Lung microvascular endothelial cell (primary cell): ENCODE results near the gene NUDT19. TPM values are rescaled to one million over a fixed set of nuclear protein-coding genes. Genes with fewer than 3 reads are reported as not detected.
"Not testable (repeated sequence)": the region's sequence is repeated elsewhere in the genome, so short reads cannot be mapped to it uniquely, and the experiment has no call there.

ENCODE experiments used
- DNase-seq, 2 donors: peaks; one replicate each; pipeline versions ENCODE4 v3.0.0 to v3.0.0-alpha.2; 2010; ENCODE audit warnings: low read depth in 2 of 2
- total RNA-seq: library from RNA; depleted of rRNA; stranded (reverse); fragments of >200 nt; gene quantifications from 2 replicates; pipeline ENCODE4 v1.2.1, GENCODE V29; 2014

Gene NUDT19
- total RNA-seq, 1 donor from 2014 or later: 11.3 TPM

- no peak for DNase-seq
These were observed 16.8 kb downstream of the NUDT19 start for GRCh38 chr19:32708457-32708856.

DNA sequence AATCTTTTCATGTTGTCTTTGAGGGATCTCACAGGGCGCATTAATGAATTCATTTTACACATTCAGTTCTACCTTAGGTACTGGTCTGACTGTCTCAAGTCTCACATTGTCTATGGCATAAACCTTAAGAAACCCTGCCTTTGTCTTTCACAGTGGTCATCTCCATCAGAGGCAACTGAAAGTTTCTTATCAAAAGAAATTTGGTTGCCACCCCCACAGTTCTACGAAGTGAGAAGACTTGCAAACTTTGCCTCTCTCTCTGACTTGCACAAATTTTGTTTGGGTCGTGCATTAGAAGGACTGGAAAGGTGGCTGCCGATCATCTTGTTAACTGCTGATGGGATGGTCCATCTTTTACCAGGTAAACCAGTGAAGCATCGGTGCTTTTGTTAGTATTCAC lies 17.4 kb downstream of the NUDT19 start:
- no peak for DNase-seq

DNA sequence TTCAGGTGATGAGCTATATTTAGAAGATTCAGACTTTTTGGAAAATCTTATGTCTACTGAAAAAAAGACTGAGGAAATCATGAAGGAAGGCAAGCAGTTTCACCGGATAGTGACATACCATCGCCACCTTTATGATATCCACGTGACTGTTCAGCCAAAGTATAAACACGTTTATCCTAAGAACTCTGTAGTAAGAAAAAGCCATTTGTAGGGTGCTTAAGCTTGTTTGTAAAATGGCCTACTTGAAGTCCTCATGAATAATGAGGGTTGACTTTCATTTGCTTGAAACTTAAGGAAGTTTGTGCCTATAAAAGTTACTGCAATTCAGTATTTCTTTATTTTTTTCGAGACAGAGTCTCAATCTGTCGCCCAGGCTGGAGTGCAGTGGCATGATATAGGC lies 20.1 kb downstream of the NUDT19 start:
- no peak for DNase-seq

- not testable (repeated sequence) for DNase-seq
These were observed 24.6 kb downstream of the NUDT19 start for GRCh38 chr19:32716203-32716602.

DNA sequence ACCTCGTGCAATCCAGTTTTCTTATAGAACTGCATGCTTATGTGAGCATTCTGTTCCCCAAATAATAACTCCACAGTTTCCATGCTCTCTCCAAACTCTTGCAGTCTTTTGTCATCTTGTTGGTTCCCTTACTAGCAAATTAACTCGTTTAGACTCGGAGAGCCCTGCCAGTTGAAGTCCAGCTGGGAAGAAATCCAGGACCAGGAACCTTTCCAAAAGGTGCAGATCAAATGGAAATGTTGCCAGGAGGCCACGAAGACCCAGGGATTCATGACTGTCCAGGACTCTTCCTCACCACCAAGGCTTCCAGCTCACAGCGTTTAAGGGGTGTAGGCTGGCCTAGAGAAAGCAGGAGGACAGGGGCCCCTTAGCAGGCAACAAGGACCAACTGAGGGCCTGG lies 25.9 kb downstream of the NUDT19 start:
- DNase-seq: no peak

GRCh38 chr19:32718286-32718685 lies 26.7 kb downstream of the NUDT19 start:
- DNase-seq: no peak

DNA sequence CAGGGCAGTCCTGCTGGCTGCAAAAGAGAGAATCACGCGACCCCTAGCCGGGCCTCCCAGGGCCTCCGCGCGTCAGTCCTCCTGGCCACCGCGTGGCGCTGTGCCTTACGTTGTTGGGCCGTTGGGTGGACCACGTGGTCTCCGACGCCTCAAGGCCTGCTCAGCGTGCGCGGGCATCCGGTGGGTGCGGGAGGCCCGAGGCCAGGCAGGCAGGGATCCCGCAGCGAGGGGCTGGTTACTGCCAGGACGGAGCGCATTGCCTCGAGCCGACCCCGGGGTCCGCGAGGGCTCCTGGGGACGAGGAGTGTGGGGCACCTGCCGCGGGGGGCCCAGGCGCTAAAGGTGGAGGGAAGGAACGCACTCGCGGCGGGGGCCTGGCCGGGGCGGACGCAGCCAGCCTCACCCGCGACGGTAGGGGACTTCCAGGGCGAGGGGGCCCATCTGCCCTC lies 28.0 kb downstream of the NUDT19 start, which contains the start of gene TDRD12:
TSS of gene TDRD12 (plus strand) at position 157 of the 449 bp plus-strand sequence. CDS start 306 bp downstream, outside the sequence.
- no peak for DNase-seq

DNA sequence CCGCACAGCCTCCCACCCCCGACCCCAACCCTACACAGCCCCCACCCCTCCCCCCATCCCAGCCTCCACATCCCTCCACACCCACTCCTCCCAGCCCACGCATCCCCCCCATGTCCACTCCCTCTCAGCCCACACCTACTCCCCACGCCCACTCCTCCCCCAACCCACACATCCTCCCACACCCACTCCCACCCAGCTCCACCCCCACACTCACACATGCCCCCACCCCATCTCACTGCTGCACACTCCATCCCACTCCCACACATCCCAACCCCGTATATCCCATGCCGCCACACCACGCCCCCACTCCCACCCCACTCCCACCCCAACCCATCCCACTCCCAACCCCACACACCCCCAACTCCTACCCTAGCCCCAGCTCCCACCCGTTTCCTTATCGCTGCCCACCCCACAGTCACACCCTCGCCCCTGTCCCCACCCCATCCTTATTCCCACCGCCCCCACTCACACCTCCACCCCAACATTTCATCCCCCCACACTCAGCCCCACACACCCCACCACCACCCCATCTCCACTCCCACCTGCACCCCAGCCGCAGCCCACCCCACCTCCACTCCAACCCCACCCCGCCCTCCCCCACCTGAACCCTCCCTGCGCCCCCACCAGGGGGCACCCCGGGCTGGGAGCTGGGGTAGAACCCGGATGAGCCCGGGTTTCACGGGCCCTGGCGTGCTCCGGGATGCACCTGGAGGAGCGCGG lies 28.8 kb downstream of the NUDT19 start:
- DNase-seq: no peak

DNA sequence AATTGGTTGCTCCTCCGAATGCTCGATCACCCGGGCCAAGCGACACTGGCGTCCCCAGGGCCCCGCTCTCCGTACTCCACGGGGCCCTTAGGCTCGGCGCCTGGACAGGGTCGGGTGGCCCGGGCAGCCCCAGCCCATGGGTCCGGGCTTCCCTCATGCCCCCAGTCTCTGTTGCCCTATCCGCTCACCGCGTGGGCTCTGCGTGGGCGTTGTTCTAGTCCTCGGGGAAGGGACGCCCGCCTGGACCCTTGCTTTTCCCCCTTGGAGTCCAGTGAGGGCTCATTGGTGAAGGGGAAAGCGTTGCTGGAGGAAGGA lies 29.3 kb downstream of the NUDT19 start:
- DNase-seq: no peak

DNA sequence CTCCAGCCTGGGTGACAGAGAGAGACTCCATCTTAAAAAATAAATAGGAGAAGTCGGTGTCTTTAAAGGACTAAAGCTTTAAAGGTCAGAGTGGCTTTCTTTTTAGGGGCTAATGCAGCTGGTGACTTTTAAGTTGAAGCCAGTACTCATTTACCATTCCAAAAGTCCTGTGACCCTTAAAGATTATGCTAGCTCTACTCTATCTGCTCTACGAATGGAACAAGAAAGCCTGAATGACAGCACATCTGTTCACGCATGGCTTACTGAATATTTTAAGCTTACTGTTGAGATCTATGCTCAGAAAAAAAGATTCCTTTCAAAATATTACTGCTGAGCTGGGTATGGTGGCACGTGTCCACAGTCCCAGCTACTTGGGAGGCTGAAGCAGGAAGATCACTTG lies 44.3 kb downstream of the NUDT19 start:
- no peak for DNase-seq

- DNase-seq: no peak
These were observed 51.4 kb downstream of the NUDT19 start for GRCh38 chr19:32743021-32743420.

DNA sequence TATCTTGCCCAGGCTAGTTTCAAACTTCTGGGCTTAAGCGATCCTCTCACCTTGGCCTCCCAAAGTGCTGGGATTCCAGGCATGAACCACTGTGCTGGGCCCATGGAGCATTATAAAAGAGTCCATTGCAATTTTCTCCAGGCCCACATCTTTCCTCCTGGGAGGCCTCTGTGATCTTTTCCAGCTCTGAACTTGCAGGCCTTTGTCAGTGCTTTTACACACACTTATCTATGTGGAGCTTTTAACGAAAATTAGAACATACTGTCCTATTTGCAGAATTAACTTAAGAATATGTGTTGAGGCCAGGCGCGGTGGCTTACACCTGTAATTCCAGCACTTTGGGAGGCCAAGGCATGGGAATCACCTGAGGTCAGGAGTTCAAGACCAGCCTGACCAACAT lies 51.8 kb downstream of the NUDT19 start:
- DNase-seq: no peak

DNA sequence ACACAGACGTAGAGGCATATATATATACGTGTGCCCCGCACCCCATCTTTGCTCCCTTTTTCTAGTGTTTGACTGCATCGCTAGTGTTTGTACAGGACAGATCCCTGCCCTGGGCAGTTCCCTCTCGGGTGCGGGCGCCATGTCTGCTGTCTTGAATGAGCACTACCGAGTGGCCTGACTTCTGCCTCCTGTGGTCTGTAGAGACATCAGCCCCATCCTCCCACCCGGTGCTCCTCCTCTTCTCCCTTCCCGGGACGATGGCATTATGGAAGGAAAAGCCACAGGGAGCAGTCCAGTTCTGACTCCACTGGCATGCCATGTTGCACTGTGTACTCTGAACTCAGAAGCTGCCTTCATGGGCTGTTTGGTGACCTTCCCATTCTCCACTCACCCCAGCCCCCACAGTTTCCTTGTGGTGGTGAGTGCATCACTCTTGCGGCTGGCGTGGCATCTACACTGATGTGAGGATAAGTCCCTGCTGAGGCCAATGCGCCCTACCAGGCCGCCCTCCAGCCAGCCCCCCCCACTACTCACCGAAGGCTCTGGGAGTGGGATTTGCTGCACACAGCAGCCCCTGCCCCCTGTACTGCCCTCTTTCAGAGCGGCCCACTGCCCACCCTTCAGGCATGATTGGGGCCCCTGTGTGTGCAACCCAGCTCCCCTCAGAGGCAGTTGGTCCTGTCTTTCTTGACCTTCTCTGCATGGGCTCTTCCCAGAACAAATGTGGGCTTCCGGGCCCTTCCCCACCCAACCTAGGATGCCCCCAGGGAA lies 53.1 kb downstream of the NUDT19 start:
- no peak for DNase-seq

- DNase-seq: not testable (repeated sequence)
These were observed 54.1 kb downstream of the NUDT19 start for GRCh38 chr19:32745594-32746251.

DNA sequence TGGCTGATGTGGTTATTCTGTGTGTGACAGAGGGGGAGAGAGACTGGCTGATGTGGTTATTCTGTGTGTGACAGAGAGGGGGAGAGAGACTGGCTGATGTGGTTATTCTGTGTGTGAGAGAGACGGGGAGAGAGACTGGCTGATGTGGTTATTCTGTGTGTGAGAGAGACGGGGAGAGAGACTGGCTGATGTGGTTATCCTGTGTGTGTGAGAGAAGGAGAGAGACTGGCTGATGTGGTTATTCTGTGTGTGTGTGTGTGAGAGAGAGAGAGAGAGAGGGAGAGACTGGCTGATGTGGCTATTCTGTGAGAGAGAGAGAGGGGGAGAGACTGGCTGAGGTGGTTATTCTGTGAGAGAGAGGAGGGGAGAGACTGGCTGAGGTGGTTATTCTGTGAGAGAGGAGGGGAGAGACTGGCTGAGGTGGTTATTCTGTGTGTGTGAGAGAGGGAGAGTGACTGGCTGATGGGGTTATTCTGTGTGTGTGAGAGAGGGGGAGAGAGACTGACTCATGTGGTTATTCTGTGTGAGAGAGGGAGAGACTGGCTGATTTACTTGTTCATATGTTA lies 55.1 kb downstream of the NUDT19 start:
- not testable (repeated sequence) for DNase-seq

GRCh38 chr19:32748497-32748896 lies 56.9 kb downstream of the NUDT19 start:
- no peak for DNase-seq

DNA sequence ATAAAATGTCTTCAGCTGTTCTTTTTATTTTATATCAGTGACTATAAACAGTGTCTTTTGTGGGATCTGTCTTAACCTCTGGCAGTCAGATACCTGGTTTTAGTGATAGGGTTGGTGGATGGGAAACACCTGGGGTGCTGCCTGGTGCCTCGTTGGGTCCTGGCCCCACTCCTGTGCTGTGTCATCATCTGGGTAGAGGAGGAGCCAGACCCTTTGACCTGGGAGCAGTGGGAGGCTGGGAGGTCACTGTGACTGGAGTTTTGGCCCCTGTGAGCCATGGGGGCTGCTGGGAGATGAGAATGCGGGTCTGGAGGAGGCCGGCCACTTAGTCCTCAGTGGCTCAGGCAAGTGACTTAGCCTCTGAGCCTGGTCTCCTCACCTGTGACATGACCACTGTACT lies 57.3 kb downstream of the NUDT19 start:
- no peak for DNase-seq

DNA sequence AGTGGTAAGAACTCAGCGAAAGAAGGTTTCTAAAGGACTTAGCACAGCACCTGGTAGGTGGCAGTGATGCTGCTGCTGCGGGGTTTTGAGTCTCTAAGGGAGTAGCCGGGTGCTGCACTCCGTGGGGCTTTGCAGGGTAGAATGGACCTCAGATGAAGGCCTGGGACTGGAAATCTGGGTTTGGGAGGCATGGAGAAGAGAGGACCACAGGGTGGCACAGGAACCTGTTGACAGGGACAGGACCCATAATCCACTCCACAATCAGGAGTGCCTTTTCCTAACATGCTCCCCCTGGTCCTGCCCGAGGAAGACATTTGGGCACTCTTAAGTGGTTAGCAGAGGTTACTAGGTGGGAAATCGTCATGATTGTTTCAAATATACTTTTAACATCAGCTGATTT lies 57.7 kb downstream of the NUDT19 start:
- no peak for DNase-seq

DNA sequence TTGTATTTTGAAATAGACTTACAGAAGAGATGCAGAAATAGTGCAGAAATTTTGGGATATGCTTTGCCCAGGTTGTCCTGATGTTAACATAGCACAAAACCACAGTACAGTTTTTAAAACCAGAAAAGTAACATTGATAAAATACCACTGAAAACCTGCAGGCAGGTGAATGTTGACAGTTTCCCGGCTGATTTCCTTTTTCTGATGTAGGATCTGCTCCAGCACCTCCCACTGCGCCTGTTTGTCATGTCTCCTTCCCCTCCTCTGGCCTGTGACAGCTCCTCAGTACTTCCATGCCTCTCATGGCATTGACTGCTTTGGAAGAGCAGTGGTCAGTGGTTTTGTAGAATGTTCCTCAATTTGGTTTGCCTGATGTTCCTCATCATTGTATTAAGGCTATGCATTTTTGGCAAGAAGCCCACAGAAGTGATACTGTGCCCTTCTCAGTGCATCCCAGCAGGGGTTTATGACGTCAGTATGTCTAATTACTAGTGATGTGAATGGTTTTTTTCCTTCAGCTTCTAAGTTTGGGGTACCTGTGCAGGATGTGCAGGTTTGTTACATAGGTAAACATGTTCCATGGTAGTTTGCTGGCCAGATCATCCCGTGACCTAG lies 58.9 kb downstream of the NUDT19 start:
- DNase-seq: no peak

DNA sequence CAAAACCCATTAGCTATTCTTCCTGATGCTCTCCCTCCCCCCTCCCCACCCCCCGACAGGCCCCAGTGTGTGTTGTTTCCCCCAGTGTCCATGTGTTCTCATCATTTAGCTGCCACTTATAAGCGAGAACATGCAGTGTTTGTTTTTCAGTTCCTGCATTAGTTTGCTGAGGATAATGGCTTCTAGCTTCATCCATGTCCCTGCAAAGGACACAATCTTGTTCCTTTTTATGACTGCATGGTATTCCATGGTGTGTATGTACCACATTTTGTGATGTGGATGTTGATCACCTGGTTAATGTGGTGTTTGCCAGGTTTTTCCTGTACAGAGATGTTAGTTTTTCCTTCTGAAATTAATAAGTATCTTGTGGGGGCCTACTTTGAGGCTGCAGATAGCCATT lies 59.4 kb downstream of the NUDT19 start:
- no peak for DNase-seq

DNA sequence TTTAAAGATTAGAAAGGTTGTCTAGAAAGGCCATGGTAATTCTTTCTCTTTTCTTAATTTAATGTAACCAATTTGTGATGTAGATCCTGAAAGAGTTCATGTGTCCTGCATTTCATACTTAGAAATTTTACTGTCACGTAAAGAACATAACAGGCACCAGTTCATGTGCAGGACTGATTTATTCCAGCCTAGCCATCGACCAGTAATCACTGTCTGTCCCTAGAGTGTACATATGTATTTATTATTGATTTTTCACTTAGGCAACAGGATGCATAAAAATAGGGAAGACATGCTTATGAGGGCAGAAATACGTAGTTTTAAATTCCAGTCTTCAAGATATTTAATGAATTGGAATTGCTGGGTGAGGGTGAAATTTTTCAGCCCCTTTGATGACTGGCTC lies 65.6 kb downstream of the NUDT19 start:
- DNase-seq: no peak
